Skeletal muscle satellite cell (primary cell): ENCODE results near the gene SPEM1.

Experiments used
- H3K27me3 ChIP-seq: 2 replicates; pipeline ENCODE4 v1.7.0; 2013; ENCODE audit warnings: low read length; ENCODE audit not compliant: control insufficient read depth, insufficient read depth
- H3K36me3 ChIP-seq: 2 replicates; pipeline ENCODE4 v1.7.0; 2013; ENCODE audit warnings: mild to moderate bottlenecking, control low read depth, low read length; ENCODE audit not compliant: insufficient read depth
- H3K4me1 ChIP-seq: 2 replicates; pipeline ENCODE4 v1.7.0; 2013; ENCODE audit warnings: low read length; ENCODE audit not compliant: control insufficient read depth, insufficient read depth
- H3K4me2 ChIP-seq: 2 replicates; pipeline ENCODE4 v1.7.0; 2013; ENCODE audit warnings: mild to moderate bottlenecking, low read length
- H3K4me3 ChIP-seq: 2 replicates; pipeline ENCODE4 v1.7.0; 2013; ENCODE audit warnings: low read length
- H3K9ac ChIP-seq: 2 replicates; pipeline ENCODE4 v1.7.0; 2013; ENCODE audit warnings: mild to moderate bottlenecking, low read depth, low read length, moderate library complexity
- H3K9me3 ChIP-seq: replicated peaks from 2 replicates; pipeline ENCODE4 v1.7.0; 2013; ENCODE audit warnings: mild to moderate bottlenecking, control low read depth, low read length

The SPEM1 gene

GRCh38 chr17:7426203-7426863, 6.2 kb downstream of the SPEM1 start:
- Histone ChIP-seq H3K4me2 (no peak overlapping the region), H3K9me3 (no peaks in the 10 kb centered on the region), H3K27me3 (peaks cover 6% of the 10 kb centered on the region), H3K4me1 (no peaks in the 10 kb centered on the region), H3K36me3 (no peaks in the 10 kb centered on the region), H3K4me3 (no peak overlapping the region), H3K9ac (no peak overlapping the region)

DNA sequence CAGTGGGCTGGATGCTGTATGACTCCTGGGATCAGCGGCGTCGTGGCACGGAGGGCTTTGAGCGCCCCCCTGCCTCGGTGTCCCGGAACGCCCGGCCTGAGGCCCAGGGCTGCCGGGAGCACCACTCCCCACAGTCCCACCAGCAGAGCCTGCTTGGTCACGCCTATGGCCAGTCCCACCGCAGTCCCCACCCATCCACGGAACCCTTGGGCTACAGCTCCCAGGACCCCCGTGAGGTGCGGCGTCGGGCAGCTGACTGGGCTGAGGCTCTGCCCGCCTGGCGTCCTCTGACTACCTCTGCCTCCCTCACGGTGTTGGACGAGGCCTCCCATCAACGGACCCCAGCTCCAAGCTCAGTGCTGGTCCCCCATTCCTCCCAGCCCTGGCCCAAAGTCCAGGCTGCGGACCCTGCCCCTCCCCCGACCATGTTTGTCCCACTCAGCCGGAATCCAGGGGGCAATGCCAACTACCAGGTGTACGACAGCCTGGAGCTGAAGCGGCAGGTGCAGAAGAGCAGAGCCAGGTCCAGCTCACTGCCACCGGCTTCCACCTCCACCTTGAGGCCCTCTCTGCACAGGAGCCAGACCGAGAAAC, 6.9 kb downstream of the SPEM1 start:
- Histone ChIP-seq H3K4me2 (no peak overlapping the region), H3K36me3 (no peaks in the 10 kb centered on the region), H3K27me3 (peaks cover 6% of the 10 kb centered on the region), H3K9me3 (no peaks in the 10 kb centered on the region), H3K4me1 (no peaks in the 10 kb centered on the region), H3K9ac (no peak overlapping the region), H3K4me3 (no peak overlapping the region)

GRCh38 chr17:7427549-7427948, 7.4 kb downstream of the SPEM1 start:
- H3K27me3 ChIP-seq, result peaks cover 6% of the 10 kb centered on the region
- no peak overlapping the region for H3K9ac ChIP-seq
- no peak overlapping the region for H3K4me3 ChIP-seq
- H3K4me2 ChIP-seq, result no peak overlapping the region
- no peaks in the 10 kb centered on the region for H3K9me3 ChIP-seq
- H3K36me3 ChIP-seq, result no peaks in the 10 kb centered on the region
- H3K4me1 ChIP-seq, result no peaks in the 10 kb centered on the region

DNA sequence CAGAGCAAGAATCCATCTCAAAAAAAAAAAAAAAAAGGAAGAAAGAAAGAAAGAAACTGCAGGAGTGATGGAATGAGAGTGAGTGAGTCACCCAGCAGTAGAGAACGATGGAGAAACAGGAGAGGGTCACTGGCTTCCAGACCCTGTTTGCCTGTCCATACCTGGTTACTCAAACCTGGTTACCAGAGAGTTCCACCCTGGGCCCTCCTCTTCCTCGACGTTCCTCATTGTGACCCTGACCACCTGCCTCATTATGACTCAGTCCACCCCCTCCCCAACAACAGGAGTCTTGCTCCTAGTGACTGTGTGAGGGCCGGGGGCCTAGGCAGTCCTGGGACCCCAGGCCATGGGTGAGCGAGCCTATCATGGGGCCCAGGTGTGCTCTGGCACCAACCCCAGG, 8.4 kb downstream of the SPEM1 start, which contains the start of gene SPEM3:
Gene SPEM3 (plus strand): TSS at position 301 of the 400 bp plus-strand sequence. CDS start 46 bp downstream, at position 347.
- no peak within 1 kb of the TSS for H3K9ac ChIP-seq
- no peak within 1 kb of the TSS for H3K4me3 ChIP-seq
- no peaks in the 10 kb centered on the region for H3K9me3 ChIP-seq
- H3K36me3 ChIP-seq, result no peaks in the 10 kb centered on the region
- peaks cover 6% of the 10 kb centered on the region for H3K27me3 ChIP-seq
- H3K4me1 ChIP-seq, result no peaks in the 10 kb centered on the region
- H3K4me2 ChIP-seq, result no peak within 1 kb of the TSS

DNA sequence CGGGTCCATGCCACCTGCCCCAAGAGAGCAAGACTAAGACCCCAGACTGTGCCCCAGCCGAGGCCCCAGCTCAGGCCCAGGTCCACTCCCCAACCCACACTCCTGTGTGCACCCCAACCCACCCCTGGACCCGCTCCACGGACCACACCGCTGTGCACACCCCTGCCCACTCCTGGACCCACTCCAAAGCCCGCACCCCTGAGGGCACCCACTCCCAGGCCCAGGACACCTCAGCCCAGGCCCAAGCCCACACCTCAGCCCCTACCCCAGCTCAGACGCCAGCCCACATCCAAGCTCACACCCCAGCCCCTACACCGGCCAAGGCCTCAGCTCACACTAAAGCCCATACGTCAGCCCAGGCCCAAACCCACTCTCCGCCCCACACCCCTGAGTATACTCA, 9.6 kb downstream of the SPEM1 start:
- Histone ChIP-seq H3K4me2 (no peak overlapping the region), H3K36me3 (no peaks in the 10 kb centered on the region), H3K4me3 (no peak overlapping the region), H3K9me3 (no peaks in the 10 kb centered on the region), H3K27me3 (peaks cover 6% of the 10 kb centered on the region), H3K4me1 (no peaks in the 10 kb centered on the region), H3K9ac (no peak overlapping the region)

DNA sequence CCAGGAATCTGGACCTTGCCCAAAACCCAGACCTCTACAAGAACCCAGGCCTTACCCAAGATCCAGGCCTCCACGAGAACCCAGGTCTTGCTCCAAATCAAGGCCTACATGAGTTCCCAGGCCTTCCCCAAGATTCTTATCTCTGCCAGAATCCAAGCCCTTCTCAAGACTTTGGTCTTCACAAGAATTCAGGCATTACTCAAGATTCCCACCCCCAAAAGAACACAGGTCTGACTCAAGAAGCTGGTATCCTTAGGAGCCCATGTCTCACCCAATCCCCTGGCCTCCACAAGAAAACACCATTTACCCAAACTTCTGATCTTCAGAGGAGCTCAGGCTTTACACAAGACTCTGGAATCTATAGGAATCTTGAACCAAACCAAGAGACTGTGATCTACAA, 11.1 kb downstream of the SPEM1 start:
- H3K9me3 ChIP-seq, result no peaks in the 10 kb centered on the region
- H3K27me3 ChIP-seq, result no peaks in the 10 kb centered on the region
- no peak overlapping the region for H3K9ac ChIP-seq
- H3K4me3 ChIP-seq, result no peak overlapping the region
- no peaks in the 10 kb centered on the region for H3K36me3 ChIP-seq
- peaks cover 7% of the 10 kb centered on the region for H3K4me1 ChIP-seq
- no peak overlapping the region for H3K4me2 ChIP-seq

DNA sequence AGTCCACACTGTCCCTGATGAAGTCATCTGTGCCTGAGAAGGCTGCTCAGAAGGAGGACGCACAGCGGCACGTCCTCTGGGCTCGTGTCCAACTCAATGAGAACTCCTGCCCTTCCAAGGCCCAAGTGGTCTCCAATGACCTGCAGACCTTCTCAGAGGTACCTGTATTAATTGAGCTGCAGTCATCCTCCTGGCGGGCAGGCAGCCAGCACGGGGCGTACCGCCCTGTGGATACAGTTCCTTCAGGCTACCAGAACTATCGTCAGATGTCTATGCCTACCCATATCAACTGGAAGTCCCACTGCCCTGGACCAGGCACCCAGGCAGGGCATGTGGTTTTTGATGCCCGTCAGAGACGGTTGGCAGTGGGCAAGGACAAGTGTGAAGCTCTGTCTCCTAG, 12.2 kb downstream of the SPEM1 start:
- no peaks in the 10 kb centered on the region for H3K27me3 ChIP-seq
- no peaks in the 10 kb centered on the region for H3K9me3 ChIP-seq
- no peaks in the 10 kb centered on the region for H3K36me3 ChIP-seq
- H3K4me3 ChIP-seq, result no peak overlapping the region
- peaks cover 14% of the 10 kb centered on the region for H3K4me1 ChIP-seq
- no peak overlapping the region for H3K9ac ChIP-seq
- H3K4me2 ChIP-seq, result no peak overlapping the region

DNA sequence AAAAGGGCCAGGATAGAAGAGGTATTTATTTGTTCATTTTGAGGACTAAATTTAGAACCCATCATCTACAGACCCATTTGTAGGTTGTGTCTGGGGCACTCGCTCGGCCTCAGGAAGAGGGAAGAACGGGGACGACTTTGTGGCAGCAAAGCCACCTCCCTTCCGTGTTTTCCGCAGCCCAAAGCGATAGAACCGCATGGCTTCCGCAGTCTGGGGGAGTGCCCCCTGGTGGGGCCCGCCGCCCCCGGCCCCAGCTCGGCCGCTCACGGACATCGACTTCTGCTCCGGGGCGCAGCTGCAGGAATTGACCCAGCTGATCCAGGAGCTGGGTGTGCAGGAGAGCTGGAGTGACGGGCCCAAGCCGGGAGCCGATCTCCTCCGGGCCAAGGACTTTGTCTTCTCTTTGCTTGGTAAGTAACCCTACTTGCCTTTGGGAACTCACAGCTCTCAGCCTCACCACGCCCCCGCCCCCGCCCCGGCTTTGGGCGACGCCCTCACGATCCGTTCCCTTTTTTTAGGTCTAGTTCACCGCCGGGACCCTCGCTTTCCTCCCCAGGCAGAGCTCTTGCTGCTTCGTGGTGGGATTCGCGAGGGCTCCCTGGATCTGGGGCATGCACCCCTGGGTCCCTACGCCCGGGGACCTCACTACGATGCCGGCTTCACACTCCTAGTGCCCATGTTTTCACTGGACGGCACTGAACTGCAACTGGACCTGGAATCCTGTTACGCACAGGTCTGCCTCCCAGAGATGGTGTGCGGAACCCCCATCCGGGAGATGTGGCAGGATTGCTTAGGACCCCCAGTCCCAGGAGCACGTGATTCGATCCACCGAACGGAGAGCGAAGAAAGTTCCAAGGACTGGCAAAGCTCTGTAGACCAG, 15.8 kb downstream of the SPEM1 start:
- peaks cover 37% of the 10 kb centered on the region for H3K4me1 ChIP-seq
- no peaks in the 10 kb centered on the region for H3K36me3 ChIP-seq
- H3K4me2 ChIP-seq, result peak overlapping the region; percentile 90
- no peak overlapping the region for H3K9ac ChIP-seq
- peak overlapping the region; percentile 61 for H3K4me3 ChIP-seq
- H3K27me3 ChIP-seq, result peaks cover 9% of the 10 kb centered on the region
- no peaks in the 10 kb centered on the region for H3K9me3 ChIP-seq

DNA sequence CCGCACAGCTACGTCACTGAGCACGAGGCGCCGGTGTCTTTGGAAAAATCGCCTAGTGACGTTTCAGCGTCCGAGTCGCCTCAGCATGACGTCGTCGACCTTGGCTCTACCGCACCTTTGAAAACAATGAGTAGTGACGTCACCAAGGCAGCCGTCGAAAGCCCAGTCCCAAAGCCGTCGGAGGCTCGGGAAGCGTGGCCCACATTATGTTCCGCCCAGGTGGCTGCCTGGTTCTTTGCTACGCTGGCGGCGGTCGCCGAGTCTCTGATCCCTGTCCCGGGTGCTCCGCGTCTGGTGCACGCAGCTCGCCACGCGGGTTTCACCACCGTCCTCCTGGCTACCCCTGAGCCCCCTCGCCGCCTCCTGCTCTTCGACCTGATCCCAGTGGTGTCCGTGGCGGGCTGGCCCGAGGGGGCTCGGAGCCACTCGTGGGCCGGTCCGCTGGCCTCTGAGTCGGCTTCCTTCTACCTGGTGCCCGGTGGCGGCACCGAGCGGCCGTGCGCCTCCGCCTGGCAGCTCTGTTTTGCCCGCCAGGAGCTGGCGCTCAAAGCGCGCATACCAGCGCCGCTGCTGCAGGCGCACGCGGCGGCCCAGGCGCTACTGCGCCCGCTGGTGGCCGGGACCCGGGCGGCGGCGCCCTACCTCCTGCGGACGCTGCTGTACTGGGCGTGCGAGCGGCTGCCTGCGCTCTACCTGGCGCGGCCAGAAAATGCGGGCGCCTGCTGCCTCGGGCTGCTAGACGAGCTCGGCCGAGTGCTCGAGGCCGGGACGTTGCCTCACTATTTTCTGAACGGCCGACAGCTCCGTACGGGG, 16.6 kb downstream of the SPEM1 start:
- H3K27me3 ChIP-seq, result peaks cover 9% of the 10 kb centered on the region
- H3K4me3 ChIP-seq, result peak overlapping the region; percentile 59
- no peaks in the 10 kb centered on the region for H3K36me3 ChIP-seq
- no peak overlapping the region for H3K9ac ChIP-seq
- H3K4me1 ChIP-seq, result peaks cover 41% of the 10 kb centered on the region
- H3K9me3 ChIP-seq, result no peaks in the 10 kb centered on the region
- peak overlapping the region; percentile 90 for H3K4me2 ChIP-seq

DNA sequence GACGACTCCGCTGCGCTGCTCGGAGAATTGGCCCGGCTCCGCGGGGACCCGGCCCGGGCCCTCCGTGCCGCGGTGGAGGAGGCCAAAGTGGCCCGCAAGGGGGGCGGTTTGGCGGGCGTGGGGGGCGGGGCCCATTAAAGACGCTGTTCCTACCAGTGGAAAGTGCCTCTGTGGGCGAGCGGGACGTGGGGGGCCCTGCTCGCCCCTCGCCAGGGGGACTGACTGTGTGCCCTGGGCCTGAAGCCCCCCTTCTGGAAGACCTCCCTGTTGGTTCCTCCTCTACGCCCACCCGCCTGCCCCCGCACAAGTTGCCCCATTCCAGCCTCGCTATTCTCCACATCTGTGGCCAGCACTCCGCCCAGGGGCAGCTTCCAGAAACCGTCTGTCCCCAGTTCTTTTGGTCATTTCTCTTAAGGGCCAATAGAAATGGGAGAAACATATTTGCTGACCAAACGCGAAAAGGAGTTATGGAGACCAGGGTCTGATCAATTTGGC, 17.3 kb downstream of the SPEM1 start:
- Histone ChIP-seq H3K4me3 (peak overlapping the region; percentile 59), H3K27me3 (peaks cover 9% of the 10 kb centered on the region), H3K36me3 (no peaks in the 10 kb centered on the region), H3K4me2 (peak overlapping the region; percentile 90), H3K9ac (no peak overlapping the region), H3K4me1 (peaks cover 41% of the 10 kb centered on the region), H3K9me3 (no peaks in the 10 kb centered on the region)
